Lung (tissue), 12 donors: ENCODE measurements around the gene CCDC54. TPM values are rescaled to one million over a fixed set of nuclear protein-coding genes. Genes with fewer than 3 reads are reported as not detected.

Source experiments
- ATAC-seq: fragments of 200-7000 bp; cut with Tn5 transposase; one replicate; pipeline ENCODE4 v1.9.1; 2020; ENCODE audit warnings: moderate number of reproducible peaks; ENCODE audit not compliant: insufficient read depth, low FRiP score
- DNase-seq, 3 donors: peaks; one replicate each; pipeline ENCODE4 v3.0.0-alpha.2; 2013 to 2017
- H3K27ac ChIP-seq, 2 donors: one replicate each; pipeline ENCODE4 v1.5.1; 2013; ENCODE audit warnings: mild to moderate bottlenecking in 2 of 2, moderate library complexity in 2 of 2, control low read depth in 1 of 2, inconsistent platforms in 1 of 2, low read depth in 1 of 2, low read length in 1 of 2
- H3K27me3 ChIP-seq, 3 donors: one replicate each; pipeline ENCODE4 v1.5.1; 2013; ENCODE audit warnings: low read length in 2 of 3; ENCODE audit not compliant: control insufficient read depth in 3 of 3, insufficient read depth in 3 of 3
- H3K36me3 ChIP-seq, 4 donors: one replicate each; pipeline ENCODE4 v1.5.1; 2013; ENCODE audit warnings: low read length in 4 of 4, mild to moderate bottlenecking in 1 of 4, moderate library complexity in 1 of 4; ENCODE audit not compliant: control insufficient read depth in 4 of 4, insufficient read depth in 4 of 4
- H3K4me1 ChIP-seq, 5 donors: one replicate each; pipeline ENCODE4 v1.5.1; 2013; ENCODE audit warnings: low read length in 5 of 5, mild to moderate bottlenecking in 2 of 5, moderate library complexity in 1 of 5; ENCODE audit not compliant: control insufficient read depth in 5 of 5, insufficient read depth in 5 of 5
- H3K4me3 ChIP-seq: one replicate; pipeline ENCODE4 v1.5.1; 2013; ENCODE audit warnings: mild to moderate bottlenecking, control low read depth, moderate library complexity
- H3K9ac ChIP-seq, 2 donors: one replicate each; pipeline ENCODE4 v1.5.1; 2013; ENCODE audit warnings: low read length in 2 of 2, control low read depth in 1 of 2; ENCODE audit not compliant: insufficient read depth in 1 of 2
- H3K9me3 ChIP-seq, 4 donors: one replicate each; pipeline ENCODE4 v1.5.1; 2013; ENCODE audit warnings: low read length in 3 of 4, mild to moderate bottlenecking in 1 of 4, moderate library complexity in 1 of 4; ENCODE audit not compliant: control insufficient read depth in 4 of 4, insufficient read depth in 3 of 4
- WGBS, 2 donors: extraction: QIAGEN DNeasy Blood & Tissue Kit; methylation state at CpG; one replicate each; pipeline ENCODE4 v1.1.7; 2013; 5-methylcytosine and 5-hydroxymethylcytosine counted together
- polyA plus RNA-seq, 2 donors: library from polyadenylated mRNA; stranded (reverse); fragments of 200-250 nt; gene quantifications; one replicate each; pipeline ENCODE4 v1.2.1, GENCODE V29; 2013
- total RNA-seq, 2 donors: library from RNA; depleted of rRNA in 1 of 2; stranded (reverse); fragments of >200 nt in 1 of 2; gene quantifications; one replicate each; pipeline ENCODE4 v1.2.1, GENCODE V29; 2014 to 2021
- TF ChIP-seq, protein P1 (sequence below): IDR thresholded peaks from 2 replicates; pipeline ENCODE4 v1.5.1; 2012; ENCODE audit warnings: mild to moderate bottlenecking; ENCODE audit errors: control extremely low read depth, extremely low read depth
- donor health status: control.
- donor health status: control.
- donor health status: Bipolar disorder and iron deficiency.
- donor health status: healthy.
- donor health status: DM: yes; HTN: yes; CAD: no.

CCDC54 gene
- total and polyA plus RNA-seq, 4 donors: not detected

DNA sequence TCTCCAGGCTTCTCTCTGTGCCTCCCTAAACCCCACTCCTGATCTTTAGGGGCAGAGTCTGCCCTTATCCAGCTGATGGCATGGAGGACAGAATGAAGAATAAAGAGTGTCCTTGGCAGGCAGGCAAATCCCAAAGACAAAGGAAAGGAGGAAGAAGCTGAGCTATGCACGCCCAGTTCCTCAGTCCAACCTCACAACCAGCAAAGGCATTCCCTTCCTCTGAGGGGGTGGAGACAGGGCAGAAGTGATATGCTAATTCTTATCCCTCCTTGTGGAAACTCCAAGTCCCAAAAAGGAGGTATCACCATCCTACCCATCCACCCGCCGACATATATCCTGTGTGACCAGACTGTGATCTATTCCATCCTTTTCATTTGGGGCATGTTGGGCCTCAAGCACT, 10.5 kb upstream of the CCDC54 start:
- no peak overlapping the region for H3K9ac ChIP-seq
- H3K27me3 ChIP-seq: no peaks in the 10 kb centered on the region
- no peaks in the 10 kb centered on the region for H3K36me3 ChIP-seq
- H3K4me1 ChIP-seq: peaks cover 0 to 1% (median 0%) of the 10 kb centered on the region in 5 donors
- TF ChIP-seq, protein P1, sequence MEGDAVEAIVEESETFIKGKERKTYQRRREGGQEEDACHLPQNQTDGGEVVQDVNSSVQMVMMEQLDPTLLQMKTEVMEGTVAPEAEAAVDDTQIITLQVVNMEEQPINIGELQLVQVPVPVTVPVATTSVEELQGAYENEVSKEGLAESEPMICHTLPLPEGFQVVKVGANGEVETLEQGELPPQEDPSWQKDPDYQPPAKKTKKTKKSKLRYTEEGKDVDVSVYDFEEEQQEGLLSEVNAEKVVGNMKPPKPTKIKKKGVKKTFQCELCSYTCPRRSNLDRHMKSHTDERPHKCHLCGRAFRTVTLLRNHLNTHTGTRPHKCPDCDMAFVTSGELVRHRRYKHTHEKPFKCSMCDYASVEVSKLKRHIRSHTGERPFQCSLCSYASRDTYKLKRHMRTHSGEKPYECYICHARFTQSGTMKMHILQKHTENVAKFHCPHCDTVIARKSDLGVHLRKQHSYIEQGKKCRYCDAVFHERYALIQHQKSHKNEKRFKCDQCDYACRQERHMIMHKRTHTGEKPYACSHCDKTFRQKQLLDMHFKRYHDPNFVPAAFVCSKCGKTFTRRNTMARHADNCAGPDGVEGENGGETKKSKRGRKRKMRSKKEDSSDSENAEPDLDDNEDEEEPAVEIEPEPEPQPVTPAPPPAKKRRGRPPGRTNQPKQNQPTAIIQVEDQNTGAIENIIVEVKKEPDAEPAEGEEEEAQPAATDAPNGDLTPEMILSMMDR: no peak
- no peak overlapping the region for H3K27ac ChIP-seq
- 78 to 84% methylated on average over 3 of the region's 3 CpGs for WGBS, 2 donors
- no peak overlapping the region for H3K4me3 ChIP-seq
- H3K9me3 ChIP-seq: no peaks in the 10 kb centered on the region
- DNase-seq (no peak), ATAC-seq (no peak)

DNA sequence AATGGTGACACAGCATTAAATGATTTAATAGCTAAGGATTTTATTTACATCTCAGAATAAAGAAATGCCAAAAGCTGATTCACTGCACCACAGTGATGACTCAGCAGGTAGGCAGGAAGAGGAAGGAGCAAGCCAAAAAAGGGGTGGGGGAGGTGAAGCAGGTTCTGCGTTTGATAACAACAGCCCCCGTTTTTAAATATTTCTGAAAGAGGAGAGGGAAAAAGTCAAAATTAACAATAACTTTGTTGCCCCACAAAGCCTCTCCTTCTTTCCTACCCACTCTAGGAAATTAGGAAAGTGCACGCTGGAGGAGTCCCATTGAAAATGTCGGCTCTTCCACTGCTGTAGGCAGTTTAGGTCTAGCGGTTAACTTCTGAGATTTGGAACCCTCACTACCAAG, 9.9 kb upstream of the CCDC54 start:
- DNase-seq: peak in 1 of 3 donors; percentile 3
- Histone ChIP-seq H3K9me3 (no peaks in the 10 kb centered on the region), H3K36me3 (no peaks in the 10 kb centered on the region), H3K9ac (no peak overlapping the region), H3K27ac (no peak overlapping the region), H3K4me1 (peaks cover 0 to 1% (median 0%) of the 10 kb centered on the region in 5 donors), H3K27me3 (no peaks in the 10 kb centered on the region), H3K4me3 (no peak overlapping the region)
- TF ChIP-seq, protein P1: no peak
- no peak for ATAC-seq
- WGBS, 2 donors: 36 to 60% methylated on average over 5 of the region's 5 CpGs

DNA sequence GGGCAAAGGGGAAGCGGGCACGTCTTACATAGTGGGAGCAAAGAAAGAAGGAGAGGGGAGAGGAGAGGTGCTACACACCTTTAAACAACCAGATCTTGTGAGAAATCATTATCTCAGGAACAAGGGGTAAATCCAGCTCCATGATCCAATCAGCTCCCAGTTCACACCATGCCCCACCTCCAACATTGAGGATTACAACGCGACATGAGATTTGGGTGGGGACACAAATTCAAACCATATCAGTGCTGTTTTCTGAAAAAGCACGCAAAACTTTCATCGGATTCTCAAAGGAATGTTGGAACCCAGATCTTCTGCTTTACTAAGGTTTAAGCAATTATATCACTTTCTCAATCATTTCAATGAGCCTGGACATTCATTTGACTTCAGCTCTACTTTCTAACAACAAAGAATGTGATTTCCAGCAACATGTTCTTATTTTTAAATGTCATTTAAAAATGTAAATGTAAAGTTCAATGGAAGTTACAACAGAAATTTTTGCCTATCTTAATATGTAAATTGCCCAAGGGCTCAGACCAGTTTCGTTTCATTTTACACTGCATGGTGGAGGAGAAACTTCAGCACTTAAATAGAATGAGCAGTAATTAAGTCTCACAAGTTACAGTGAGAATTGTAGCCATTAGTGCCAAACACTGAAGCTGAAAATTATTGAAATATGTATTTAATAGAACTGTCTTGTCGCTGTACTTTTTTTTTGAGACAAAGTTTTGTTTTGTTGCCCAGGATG, 8.4 kb upstream of the CCDC54 start:
- Histone ChIP-seq H3K9me3 (no peaks in the 10 kb centered on the region), H3K4me1 (peaks cover 0 to 1% (median 0%) of the 10 kb centered on the region in 5 donors), H3K9ac (no peak overlapping the region), H3K27ac (no peak overlapping the region), H3K27me3 (no peaks in the 10 kb centered on the region), H3K4me3 (no peak overlapping the region), H3K36me3 (no peaks in the 10 kb centered on the region)
- 88 to 93% methylated on average over 8 of the region's 8 CpGs for WGBS, 2 donors
- ATAC-seq: no peak
- no peak for DNase-seq
- TF ChIP-seq, protein P1: no peak
